Measurements from ENCODE around the gene HDC.

- TF ChIP-seq CTCF (IDR thresholded peaks at IDR 0.05; ENCODE audit: insufficient read depth, low read length, poor library complexity, severe bottlenecking) (no peak), EZH2phosphoT487 (conservative IDR thresholded peaks at IDR 0.05; ENCODE audit: low read length) (no peak)
These were observed 24.2 kb upstream of the HDC start for GRCh38 chr15:50289749-50290148.
